HG02884 (cell line): Measurements from ENCODE around the gene LMBRD1.
"Not testable (repeated sequence)": the region's sequence is repeated elsewhere in the genome, so short reads cannot be mapped to it uniquely, and the experiment has no call there.

Experiments used
- ATAC-seq: cut with Tn5 transposase; IDR thresholded peaks from one replicate; pipeline ENCODE4 v1.9.1; 2021; ENCODE audit warnings: mild to moderate bottlenecking, moderate library complexity; ENCODE audit not compliant: unreplicated experiment

Gene LMBRD1

GRCh38 chr6:69756366-69756765 lies 40.4 kb downstream of the LMBRD1 start:
- no peak for ATAC-seq

DNA sequence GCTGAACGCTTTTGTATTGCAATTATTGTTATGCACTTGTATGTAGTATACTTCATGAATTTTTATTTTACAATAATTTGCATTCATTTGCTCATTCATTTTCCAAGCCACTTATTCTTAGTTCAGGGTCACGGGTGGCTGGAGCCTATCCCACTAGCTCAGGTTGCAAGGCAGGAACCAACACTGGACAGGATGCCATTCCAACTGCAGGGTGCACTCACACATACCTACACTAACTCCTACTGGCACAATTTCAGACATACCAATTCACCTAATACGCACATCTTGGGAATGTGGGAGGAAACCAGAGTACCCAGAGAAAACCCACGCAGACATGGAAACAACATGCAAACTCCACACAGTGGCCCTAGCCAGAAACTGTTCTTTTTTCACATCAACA lies 61.8 kb downstream of the LMBRD1 start:
- no peak for ATAC-seq

GRCh38 chr6:69732640-69733039 lies 64.2 kb downstream of the LMBRD1 start:
- peak; percentile 88 for ATAC-seq

DNA sequence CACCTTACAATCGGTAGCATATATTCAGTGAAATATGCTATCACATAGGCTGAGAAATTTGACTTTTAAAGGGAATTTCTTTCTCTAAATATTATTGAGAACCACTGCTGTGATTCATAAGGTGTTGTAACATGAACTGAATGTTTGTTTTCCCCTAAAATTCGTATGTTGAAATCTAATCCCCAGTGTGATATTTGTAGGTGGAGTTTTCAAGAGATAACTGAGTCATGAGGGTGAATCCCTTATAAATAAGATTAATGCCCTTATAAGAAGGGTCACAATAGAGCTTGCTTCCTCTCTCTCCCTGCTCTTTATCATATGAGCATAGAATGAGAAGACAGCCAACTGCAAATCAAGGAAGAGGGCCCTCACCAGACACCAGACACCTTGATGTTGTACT lies 64.8 kb downstream of the LMBRD1 start:
- no peak for ATAC-seq

DNA sequence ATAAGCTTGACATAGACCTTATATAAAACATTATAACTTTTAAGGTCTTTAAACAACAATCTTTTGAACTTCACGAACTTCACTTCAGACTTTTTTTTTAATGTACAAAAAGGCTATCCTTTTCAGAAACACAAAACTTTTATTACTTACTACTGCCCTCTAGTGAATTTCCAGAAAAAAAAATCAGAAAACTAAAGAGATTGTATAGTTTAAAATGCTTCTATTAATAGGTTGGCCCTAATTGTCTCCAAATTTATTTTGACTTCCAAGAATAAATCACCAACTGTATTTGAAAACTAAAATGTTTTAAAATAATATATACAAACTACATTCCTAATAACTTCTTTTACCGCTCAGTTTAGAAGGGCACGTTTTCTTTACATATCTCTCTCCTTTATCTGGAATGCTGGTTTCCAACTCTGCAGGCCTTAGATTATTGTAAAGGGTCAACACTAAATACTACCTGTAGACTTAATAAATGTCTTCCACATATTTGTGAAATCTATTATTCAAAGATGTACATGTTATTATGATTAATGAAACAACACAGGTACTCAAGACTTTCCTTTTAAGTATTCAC lies 66.8 kb downstream of the LMBRD1 start:
- ATAC-seq: no peak

- ATAC-seq: no peak
These were observed 74.1 kb downstream of the LMBRD1 start for GRCh38 chr6:69722683-69723082.

DNA sequence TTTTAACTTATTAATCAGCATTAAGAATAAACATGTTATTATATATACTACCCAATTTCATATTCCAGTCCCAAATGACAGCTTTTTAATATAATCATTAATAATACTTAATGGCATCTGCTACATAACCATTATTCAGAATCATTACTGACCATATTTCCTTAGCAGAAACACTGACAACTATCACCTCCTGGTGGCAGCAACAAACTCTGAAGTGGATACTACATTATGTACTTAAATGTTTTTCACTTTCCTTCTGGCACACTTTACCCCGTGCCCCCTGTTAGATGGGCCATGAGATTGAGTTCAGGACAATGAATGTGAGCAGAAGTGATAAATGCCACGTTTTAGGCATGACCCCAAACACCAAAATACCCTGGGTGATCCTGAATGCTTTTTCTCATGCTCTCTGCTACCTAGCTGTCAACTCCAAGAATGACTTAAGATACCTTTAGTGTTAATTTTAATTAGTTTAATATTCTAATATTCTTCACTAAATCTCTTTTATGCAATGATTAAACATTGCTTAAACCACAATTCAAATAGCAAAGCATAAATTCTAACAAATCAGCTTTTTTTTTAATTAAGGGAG lies 77.1 kb downstream of the LMBRD1 start:
- peak; percentile 88 for ATAC-seq

DNA sequence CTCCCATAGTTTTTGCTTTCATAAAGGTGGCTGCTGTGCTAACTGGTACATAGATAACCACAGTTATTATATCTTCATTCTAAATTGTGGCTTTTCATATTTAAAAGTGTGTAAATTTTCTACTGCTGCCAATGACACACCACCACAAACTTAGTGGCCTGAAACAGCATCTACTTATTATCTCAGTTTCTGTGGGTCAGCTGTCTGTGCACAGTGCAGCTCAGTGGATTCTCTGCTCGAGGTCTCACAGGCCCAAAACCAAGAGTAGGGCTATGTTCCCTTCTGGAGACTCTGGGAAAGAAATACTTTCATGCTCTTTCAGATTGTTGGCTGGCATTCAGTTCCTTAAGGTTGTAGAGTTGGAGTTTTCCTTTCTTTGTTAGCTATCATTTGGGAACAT lies 90.1 kb downstream of the LMBRD1 start:
- ATAC-seq: no peak

DNA sequence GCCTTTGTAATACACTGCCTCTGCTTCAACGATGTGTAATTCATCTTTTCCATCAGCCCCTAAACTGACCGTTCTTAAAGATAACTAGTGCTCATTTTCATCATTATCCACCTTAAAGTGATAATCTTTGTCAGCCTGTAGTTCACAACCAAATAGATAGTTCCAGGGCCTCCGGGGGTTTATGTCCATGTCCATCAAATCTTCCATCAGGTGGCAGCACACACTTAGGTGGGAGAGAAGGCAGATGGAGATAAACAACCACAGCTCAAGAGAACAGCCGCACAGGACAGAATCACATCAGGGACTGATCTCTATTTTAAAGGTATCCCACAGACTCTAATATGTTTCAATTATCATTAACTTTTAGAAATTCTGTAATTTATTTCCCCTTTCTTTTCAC lies 90.9 kb downstream of the LMBRD1 start:
- ATAC-seq: no peak

- no peak for ATAC-seq
These were observed 91.9 kb downstream of the LMBRD1 start for GRCh38 chr6:69704916-69705315.

- no peak for ATAC-seq
These were observed 97.2 kb downstream of the LMBRD1 start for GRCh38 chr6:69699655-69700054.

GRCh38 chr6:69696273-69696672 lies 100.5 kb downstream of the LMBRD1 start:
- peak; percentile 86 for ATAC-seq

- ATAC-seq: no peak
These were observed 103.0 kb downstream of the LMBRD1 start for GRCh38 chr6:69693762-69694161.

GRCh38 chr6:69690986-69691385 lies 105.8 kb downstream of the LMBRD1 start:
- no peak for ATAC-seq

DNA sequence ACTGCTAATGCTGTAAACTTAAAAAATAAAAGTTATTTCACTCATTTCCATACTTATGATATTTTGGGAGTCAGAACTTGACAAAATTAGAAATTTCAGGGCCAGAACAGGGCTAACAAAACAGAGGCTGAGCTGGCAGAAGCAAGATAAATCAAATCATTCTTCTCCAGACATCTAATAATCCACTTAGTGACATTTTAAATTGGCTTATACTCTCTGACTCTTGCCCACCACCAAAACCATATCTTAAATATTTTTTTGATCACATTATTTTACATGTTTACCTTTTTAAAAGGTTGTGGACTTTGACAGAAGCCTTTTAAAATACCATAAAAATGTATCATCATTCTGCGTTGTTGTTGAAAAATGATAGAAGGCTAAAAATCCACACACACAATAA lies 116.5 kb downstream of the LMBRD1 start:
- no peak for ATAC-seq

DNA sequence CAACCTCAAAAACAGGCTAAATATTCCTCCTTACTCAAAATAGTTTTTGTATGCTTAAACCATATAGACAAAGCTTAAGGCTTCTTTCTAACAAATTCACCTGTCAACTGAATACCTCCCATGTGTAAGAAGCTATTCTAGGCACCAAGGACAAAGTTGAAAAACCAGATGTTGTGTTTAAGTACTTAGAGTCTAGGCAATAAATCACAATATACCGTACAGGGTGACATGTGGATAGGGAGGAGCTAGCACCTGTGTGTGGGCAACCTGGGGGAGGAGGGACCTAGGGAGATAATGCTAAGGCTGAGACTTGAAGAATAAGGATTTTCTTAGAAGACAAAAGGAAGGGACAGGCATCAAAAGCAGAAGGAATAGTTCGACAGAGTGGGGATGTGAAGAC lies 123.5 kb downstream of the LMBRD1 start:
- no peak for ATAC-seq

GRCh38 chr6:69668916-69669315 lies 127.9 kb downstream of the LMBRD1 start:
- no peak for ATAC-seq

GRCh38 chr6:69666779-69667178 lies 130.0 kb downstream of the LMBRD1 start:
- ATAC-seq: not testable (repeated sequence)

- peak; percentile 41 for ATAC-seq
These were observed 131.4 kb downstream of the LMBRD1 start for GRCh38 chr6:69665437-69665836.

DNA sequence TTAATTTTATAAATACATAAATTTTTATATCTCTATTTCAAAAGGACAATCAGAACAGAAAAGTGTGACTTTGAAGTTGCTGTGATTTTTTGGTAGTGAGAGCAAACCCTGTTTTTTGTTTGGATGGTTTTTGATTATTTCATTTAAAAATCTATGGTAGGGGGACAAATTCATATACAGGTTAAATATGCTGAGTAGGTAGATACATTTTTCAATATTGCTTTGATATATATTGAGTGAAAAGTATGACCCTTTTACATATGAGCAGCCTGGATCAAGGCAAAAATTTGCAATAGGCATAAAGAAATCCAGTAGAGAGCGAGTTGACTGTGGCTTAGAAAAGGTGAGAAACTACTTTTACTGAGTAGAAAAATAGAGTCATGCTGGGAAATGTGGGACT lies 132.3 kb downstream of the LMBRD1 start:
- no peak for ATAC-seq

DNA sequence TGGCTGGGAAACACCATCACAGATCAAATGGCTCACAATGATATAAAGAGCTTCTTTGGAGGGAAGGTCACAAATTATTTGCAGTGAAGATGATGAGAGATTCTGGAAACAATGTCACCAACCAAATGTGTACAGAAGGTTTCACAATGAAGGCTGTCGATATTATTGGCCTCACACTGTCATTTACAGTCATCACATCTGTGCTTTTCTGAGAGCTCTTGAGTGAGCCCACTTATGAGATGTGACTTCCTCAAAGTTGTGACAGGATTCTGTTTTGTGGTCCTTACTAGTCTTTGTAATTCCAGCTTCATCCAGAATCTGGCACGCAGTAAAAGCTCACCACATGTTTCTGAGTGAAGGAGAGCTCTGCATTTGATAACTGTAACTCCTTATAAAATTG lies 133.6 kb downstream of the LMBRD1 start:
- ATAC-seq: no peak

- no peak for ATAC-seq
These were observed 146.1 kb downstream of the LMBRD1 start for GRCh38 chr6:69650703-69651102.

GRCh38 chr6:69647726-69648125 lies 149.1 kb downstream of the LMBRD1 start:
- no peak for ATAC-seq
